ENCODE results near the gene P2RX7.
"Not testable (repeated sequence)": the region's sequence is repeated elsewhere in the genome, so short reads cannot be mapped to it uniquely, and the experiment has no call there.

Gene P2RX7

DNA sequence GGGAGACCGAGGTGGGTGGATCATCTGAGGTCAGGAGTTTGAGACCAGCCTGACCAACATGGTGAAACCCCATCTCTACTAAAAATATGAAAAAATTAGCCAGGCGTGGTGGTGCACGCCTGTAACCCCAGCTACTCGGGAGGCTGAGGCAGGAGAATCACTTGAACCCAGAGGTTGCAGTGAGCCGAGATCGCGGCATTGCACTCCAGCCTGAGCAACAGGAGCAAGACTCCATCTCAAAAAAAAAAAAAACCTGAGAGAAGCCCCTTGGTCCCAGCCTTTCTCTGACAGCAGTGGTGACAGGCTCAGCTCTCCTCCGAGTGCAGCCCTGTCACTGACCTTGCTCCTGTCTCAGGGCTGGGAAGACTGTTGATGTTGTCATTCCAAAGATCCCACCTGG is 94.2 kb downstream of the P2RX7 start:
- DNase-seq (ENCODE audit: low read depth in 1 of 2, low spot score in 1 of 2), result not testable (repeated sequence)

DNA sequence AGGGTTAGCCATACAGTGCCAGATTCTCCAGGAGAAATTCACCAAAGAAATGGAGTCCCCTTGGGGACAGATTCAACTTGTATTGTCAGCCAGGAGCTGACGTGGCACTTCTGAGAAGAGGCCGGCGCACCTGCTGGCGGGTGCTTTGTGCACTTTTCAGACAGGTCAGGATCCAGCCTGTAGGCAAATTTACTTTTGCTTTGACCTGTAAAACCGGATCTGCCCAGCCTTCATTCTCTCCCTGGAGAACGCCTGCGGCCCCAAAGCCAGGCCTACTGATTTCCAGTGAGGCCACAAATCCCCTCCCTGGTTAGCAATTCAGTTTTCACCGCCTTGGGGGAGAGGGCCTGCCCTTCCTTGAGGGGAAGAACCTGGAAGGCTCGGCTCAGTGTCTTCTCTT is 94.6 kb downstream of the P2RX7 start:
- no peak for DNase-seq (ENCODE audit: low read depth in 1 of 2, low spot score in 1 of 2)

- no peak for DNase-seq (ENCODE audit: low read depth in 1 of 2, low spot score in 1 of 2)
Measured at GRCh38 chr12:121228919-121229665, 96.4 kb downstream of the P2RX7 start.

- not testable (repeated sequence) for DNase-seq (ENCODE audit: low read depth in 1 of 2, low spot score in 1 of 2)
Measured at GRCh38 chr12:121229826-121230537, 97.3 kb downstream of the P2RX7 start.

DNA sequence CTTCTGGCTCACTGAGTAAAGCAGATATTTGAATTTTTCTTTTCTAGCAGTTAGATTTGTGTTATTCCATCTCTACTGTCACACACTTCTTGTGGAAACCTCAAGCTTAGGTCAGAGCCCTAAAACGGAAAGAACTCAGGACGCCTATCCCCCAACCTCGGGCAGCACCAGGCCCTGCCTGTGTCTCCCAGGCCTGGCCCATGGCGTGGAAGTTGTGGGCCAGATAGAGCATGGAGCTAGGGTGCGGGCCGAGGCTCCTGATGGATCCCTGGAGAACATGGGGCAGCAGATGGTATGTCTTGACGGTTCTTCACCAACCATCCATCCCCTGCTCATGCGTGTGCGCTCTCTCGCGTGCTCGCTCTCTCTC is 97.8 kb downstream of the P2RX7 start:
- no peak for DNase-seq (ENCODE audit: low read depth in 1 of 2, low spot score in 1 of 2)

GRCh38 chr12:121232163-121232562 is 99.5 kb downstream of the P2RX7 start:
- DNase-seq (ENCODE audit: low read depth in 1 of 2, low spot score in 1 of 2), result no peak

- DNase-seq (ENCODE audit: low read depth in 1 of 2, low spot score in 1 of 2), result no peak
Measured at GRCh38 chr12:121232977-121233627, 100.4 kb downstream of the P2RX7 start.

- DNase-seq (ENCODE audit: low read depth in 1 of 2, low spot score in 1 of 2), result no peak
Measured at GRCh38 chr12:121233628-121234020, 100.9 kb downstream of the P2RX7 start.

DNA sequence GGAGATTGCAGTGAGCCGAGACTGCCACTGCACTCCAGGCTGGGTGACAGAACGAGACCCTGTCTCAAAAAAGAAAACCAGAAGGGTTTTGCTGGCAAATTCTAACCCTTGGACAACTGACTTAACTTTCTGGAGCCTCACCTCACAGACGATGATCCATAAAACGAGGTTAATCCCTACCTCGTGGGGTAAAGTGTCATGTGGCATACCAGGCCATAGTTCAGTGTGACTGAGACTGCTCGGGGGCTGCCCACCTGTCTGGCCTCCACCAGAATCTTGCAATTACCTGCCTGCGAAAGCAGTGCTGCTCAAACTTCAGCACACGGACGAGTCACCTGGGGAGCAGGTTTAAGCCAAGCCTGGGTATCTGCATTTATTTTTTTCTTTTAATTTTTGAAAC is 104.1 kb downstream of the P2RX7 start:
- no peak for DNase-seq (ENCODE audit: low read depth in 1 of 2, low spot score in 1 of 2)

DNA sequence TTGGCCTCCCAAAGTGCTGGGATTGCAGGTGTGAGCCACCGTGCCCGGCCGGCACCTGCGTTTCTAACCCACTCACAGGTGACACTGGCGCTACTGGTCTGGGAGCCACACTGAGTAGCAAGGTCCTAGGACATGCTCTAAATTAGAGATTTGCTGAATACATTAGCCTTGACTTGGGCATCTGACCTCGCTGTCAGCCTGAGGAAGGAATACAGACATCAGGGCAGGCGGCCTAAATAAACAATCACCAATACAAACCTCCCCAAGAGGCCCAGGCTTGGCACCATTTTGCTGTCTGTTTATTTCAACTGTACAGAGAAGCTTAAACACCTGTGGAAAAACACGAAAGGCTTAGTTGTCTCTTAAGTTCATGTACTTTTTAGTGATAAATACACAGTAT is 104.7 kb downstream of the P2RX7 start:
- DNase-seq (ENCODE audit: low read depth in 1 of 2, low spot score in 1 of 2), result no peak

Data from activated CD4-positive, alpha-beta T cell treated with anti-CD3 and anti-CD28 coated beads, Interleukin-2, amount 50 U/mL, for 24 hours (primary cell).